NCI-H2171 (cell line): ENCODE data around the gene ACAA2.

Experiments
- DNase-seq: peaks from one replicate; lab custom pipeline; 2025; lab: John Stamatoyannopoulos, UW

ACAA2 gene, protein sequence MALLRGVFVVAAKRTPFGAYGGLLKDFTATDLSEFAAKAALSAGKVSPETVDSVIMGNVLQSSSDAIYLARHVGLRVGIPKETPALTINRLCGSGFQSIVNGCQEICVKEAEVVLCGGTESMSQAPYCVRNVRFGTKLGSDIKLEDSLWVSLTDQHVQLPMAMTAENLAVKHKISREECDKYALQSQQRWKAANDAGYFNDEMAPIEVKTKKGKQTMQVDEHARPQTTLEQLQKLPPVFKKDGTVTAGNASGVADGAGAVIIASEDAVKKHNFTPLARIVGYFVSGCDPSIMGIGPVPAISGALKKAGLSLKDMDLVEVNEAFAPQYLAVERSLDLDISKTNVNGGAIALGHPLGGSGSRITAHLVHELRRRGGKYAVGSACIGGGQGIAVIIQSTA

DNA sequence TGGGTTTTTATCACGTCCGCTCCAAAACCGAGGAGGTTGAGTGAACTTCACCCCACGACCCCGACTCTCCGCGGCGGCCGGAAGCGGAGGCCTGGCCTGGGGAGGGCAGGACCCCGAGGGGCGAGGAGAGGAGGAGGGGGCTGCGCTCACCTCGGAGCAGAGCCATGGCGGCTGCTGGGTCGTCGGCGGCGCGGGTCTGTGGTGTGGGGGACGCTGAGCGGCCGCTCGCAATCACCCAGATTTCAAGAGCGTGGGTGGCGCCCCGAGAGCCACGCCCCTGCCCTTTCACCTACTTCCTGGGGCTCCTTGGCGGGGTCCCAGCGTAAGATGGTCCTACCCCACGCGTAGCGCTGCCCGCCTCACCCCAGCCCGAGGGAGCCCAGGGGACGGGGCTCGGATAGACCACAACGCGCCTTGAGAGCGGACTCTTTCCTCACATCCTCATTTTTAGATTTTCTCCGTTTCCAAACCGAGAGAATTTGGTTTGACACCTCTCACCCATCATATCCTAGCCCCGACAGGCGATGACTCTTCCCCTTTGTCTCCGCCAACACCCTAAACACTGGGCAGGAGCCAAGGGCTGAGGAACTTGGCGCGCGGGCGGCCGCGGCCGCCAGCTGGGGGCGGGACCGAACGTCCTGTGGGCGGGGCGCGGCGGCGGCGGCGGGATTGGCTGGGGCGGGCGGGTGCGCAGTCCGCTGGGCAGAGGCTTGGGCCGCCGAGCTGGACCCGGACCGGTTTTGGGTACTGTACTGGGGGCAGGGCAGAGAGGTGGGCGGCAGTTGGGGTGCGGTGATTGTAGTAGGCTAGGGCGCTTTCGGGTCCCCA, at the start of gene ACAA2:
ACAA2 (minus strand) TSS at position 215 of the 828 bp plus-strand sequence; CDS start at position 166, 49 bp downstream.
- DNase-seq, result peak; percentile 80

DNA sequence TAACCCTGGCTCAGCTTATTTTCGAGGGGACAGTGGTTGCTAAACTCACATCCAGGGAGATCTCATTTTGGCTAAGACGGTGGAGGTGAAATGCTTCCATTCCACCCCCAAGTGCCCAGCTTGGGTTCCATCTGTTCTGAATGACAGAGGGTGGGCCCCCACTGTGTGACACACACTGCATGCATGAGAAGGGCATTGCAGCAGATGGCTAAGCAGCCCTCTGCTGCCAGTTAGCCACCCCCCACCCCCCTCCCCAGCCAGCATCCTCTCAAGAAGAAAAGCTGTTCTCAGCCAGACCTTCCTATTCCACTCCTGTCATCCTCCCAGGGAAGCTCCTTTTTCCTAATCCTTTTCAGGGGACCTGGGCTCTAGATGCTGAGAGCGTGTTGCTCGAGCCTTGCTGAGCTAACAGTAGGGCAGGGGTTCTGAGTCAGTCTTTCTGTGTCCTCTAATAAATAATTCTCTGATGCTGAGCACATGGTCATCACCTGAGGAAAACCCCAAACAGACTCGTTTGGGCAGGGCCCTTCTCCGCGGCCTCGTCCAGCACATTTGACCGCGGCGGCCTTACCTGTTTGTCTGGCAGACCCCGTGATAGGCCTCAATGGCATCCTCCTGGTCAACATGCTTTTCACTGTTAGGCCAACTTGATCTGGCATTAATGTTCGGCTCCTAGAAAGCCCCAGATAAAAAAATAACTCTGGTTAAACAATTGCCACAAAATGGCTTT, 49.5 kb upstream of the ACAA2 start:
- peak; percentile 79 for DNase-seq

DNA sequence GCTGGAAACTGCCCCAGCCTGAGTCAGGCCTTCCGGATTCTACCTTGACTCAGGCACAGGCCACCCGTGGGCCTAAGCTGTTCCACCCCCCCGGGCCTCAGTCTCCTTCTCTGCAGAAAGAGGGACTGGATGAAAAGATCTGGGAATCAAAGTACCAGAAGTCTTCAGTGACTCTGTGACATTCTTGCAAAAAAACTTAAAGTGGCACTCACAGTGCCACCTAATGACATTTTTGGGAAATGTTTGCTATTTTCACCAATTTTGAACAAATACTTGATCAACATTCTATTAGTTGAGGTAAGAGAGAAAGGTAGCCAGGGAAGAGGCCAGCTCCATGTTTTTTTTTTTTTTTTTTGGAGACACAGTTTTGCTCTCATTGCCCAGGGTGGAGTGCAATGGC, 48.3 kb upstream of the ACAA2 start:
- no peak for DNase-seq

DNA sequence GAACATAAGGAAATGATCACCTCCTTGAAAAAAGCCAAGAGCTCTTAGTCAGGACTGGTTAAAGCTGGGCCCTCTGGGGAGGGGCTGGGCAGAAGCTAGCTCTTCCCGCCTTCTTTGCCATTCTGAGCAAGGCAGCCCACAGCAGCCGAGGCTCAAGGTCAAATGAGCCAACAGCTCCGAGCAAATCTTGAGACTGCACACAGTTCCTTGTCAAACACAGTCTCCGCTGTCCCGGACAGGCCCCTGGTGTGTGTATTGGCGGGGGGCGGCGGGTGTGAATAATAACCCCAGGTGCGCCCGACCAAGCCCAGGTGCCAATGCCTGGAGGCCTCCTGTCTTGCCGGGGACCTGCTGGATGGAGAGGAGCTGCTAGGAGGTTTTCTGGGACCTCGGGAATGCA, 46.4 kb upstream of the ACAA2 start:
- no peak for DNase-seq

DNA sequence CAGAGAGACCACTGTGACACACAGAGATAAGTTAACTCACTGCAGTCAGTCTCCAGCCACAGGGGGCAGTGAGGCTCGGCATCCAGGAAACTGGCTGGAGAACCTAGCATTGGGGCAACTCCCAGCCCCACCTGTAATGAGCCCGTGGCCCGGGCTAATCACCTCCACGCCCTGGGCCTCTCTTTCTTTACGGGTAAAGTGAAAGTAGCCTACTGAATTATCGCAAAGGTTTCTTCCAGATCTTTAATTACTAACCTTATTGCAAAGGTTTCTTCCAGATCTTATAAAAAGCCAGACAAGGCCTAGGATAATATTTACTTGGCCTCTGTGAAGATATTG, 45.7 kb upstream of the ACAA2 start:
- no peak for DNase-seq

DNA sequence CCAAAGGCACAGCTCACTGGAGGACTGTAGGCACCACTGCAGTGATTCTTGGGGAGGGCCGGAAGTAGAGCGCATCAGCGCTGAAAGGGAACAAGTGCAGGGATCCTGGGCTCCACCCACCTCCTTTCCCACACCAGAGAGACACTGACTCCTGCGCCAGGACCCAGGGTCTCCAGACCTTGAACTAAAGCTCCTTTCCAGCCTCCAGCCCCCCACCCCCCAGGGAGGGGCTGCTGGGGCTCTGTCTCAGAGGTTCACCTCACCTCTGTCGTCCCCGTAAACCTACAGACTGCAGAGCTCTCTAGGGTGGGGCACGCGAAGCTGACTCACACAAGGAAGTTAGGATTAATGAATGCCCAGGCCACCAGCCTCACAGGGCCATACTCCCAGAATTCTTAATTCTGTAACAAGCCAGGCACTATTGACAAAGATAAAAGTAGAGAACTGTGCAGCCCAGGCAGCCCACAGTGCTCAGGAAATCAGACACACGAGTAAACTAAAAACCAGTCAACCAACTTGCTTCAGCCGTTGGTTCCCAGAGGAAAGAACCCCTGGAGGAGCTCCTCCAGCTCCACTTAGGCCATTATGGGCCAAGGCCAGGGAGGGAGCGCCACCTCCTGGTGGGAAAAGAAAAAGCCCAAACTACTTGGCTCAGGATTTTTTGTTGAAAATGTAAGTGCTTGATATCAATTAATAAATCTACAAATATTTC, 45.1 kb upstream of the ACAA2 start:
- DNase-seq, result peak; percentile 54

DNA sequence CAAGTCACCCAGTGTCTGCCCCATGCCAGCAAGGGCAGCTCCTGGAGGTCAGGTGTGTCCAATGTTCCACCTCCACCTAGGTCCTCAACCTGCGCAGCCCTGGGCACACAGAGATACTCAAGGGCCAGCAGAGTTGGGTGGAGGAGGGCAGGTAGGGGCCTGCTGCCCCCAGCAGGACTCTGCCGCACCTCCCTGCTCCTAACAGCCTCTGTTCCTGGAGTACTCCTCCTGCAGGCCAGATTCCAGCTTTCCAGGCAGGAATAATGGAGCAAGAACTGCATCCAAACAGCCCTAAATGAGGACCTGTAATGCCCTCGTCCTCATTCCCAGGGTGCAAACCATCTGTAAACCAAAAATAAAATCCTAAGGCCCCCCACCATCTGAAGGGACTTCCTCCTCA, 44.4 kb upstream of the ACAA2 start:
- no peak for DNase-seq

DNA sequence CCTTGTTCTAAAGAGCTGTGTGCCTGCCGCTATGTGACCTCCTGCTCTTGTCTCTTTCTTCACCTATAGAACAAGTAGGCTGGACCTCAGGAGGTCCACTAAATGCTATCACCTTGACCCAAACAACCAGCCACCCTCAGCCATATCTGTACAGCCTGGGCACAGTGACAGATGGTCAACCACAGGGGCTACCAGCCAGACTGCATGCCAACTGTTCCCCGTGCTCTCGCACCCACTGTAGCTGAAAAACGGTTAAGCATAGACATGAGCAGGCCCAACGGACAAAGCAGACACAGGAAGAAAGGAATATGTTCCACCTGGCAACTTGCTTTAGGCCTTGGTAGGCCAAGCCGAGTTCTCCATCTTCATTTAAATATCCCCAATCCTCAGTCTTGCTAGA, 43.2 kb upstream of the ACAA2 start:
- DNase-seq, result no peak

DNA sequence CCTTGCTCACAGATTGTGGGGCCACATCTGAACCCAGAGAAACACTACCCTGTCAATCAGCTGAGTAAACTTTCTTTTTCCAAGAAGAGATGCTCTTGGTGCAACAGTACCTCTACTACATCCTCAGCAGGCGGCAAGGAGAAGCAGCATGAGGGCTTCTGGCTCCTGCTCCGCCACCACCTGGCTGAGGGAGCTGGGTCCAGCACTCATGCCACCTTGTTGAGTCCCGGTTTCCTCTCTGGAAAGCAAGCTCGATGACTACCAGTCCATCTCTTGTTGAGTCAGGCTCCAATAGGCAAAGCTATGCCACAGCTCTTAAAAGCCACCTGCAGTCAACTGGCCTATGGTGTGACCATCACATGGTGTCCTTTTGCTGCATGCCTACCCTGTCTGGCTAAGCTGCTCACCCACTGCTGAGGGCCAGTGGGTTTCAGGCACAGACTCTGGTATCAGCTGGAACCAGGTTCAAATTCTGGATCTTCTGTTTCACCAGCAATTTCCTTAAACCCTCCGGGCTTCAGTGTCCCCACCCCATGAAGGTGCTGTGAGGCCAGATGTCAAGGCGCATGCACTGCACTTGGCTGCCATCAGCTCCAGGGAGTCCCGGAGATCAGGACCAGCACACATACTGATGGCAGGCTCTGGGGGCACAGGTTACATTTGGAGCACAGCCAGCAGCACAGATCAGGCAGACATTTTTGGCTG, 42.5 kb upstream of the ACAA2 start:
- peak; percentile 34 for DNase-seq

DNA sequence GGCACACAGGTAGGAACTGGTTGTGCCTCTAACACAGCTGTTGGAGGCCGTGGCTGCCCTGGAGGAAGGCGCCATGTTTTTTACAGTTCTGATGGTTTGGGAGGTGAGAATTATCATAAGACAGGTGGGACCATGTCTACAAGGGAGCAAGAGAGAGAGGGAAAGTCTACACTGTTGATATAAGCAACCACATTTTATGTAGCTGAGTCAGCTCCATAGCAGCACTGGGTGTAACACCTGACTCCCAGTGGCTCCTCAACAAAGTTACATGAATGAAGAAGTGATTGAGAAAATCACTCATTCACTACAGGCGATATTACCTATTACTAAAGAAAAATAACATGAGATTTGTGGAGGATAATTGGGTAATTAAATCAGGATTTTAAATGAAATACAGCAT, 41.3 kb upstream of the ACAA2 start:
- no peak for DNase-seq

DNA sequence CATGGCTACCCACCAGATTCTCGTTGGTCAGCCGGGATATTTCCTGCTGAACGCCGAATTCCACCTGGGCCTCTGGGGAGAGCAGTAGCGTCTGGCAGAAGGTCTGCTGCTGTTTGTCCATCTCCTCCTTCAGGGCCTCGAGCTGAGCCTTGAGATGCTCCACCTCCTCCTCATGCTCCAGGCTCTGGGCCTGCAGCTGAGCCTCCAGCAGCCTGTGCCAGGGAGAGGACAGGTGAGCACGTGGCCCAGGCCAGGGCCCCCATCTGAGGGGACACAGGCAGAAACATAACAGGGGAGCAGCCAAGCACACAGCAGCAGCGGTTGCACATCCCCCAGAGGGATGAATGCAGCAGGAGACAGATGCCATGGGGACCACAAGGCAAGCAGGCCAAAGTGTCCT, 40.1 kb upstream of the ACAA2 start:
- no peak for DNase-seq

DNA sequence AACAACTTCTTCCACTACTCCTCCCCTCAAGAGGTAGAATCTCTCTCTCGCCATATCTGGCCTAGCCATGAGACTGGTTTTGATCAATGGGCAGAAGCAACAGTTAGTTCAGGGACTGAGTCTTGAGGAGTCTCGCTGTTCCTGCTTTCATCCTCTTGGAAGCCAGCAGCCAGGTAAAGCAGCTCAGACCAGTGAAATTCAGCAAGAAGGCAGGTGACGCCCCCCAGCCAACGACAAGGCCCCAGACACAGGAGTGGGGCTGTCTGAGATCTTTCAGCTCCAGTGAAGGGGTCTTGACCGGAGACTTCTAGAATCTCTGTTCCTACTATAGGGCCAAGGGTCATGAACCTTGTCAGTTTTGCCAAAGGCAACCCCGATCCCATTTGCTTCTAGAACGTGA, 39.7 kb upstream of the ACAA2 start:
- no peak for DNase-seq

DNA sequence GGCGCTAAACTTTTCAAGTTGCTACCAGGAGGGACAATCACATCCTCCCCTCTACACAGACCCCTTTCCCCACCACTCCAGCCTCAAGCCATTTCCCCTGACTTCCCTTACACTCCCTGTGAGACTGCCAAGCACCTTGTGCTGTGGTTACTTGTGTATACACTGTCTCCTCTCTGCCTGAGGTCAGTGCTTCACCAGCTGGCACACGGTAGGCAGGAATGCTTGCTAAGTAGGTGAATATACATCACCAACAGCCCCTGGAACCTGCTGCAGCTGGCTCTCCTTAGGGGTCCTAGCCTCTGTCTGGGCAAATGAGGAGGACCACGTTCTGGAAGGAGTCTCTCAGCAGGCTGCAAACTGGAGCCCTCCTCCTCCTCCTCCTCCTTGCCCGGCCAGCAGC, 38.3 kb upstream of the ACAA2 start:
- DNase-seq, result no peak

DNA sequence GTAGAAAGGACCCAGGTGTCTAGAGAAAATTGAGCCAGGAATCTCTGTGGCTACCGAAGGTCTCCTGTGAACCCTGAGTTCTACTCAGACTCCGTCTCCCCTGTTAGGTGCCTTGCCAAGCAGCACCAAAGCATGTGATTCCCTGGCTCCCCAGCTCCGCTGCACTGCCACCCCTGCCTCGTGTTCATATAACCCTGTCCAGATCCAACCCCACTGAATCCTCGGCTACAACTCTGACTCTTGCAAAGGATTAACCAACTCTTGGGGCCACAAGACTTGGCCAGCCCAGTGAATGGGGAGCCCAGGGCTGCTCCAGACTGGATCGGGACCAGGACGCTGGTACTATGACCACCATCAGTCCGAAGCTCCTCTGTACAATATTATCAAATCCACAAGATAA, 37.3 kb upstream of the ACAA2 start:
- no peak for DNase-seq

DNA sequence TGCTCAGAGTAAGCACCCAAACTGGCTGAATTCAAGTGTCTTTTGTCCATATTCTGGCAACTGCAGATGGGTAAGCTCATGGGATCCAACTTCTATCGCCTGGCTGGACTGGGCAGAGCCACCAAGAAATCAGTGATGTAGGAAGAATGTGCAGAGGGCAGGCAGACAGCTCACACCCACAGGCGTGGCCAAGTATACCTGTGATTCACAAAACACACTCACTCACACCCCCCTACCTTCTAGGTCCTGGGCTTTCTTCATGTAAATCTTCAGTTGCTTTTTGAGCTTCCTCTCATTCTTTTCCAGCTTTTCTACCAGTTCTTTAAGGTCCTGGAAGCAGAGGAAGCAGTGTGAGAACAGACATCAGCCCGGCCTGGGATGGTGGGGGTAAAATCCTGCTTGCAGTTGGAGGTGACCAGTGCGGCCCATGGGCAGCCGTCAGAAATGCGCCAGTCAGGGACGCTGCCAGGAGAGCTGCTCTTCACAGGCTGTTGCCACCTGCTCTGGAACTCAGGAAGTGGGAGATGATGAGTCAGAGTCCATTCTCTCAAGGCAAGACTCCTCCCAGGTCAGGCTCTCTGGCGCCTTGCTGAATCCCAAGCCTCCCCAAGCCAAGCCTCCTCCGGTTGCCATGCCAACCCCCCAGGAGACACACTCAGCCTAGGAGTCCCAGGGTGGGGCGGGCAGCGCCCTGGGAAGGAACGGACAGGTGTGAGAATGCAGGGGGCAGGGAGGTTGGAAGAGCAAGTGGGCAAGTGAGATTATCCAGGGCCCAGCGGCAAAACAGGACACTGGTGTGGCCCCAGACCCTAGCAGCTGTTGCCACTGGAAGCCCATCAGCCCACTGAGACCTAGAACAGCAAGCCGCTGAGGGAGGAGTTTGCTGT, 36.2 kb upstream of the ACAA2 start:
- peak; percentile 64 for DNase-seq

DNA sequence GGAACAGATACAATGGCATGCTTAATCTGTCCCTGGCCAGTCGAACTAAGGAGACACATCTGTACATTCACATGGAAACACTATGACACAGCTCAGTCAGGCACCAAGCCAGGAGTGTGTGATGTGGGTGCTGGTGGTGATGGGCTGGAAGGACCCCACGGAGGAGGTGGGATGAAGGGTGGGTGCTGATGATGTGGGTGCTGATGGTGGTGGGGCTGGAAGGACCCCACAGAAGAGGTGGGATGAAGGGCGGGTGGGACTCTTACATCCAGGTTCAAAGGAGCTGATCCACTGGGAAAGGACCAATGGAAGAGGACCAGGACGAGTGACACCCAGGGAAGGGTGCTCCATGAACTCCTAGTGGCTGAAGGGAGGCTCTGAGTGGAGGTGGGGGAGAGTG, 34.8 kb upstream of the ACAA2 start:
- DNase-seq, result no peak

DNA sequence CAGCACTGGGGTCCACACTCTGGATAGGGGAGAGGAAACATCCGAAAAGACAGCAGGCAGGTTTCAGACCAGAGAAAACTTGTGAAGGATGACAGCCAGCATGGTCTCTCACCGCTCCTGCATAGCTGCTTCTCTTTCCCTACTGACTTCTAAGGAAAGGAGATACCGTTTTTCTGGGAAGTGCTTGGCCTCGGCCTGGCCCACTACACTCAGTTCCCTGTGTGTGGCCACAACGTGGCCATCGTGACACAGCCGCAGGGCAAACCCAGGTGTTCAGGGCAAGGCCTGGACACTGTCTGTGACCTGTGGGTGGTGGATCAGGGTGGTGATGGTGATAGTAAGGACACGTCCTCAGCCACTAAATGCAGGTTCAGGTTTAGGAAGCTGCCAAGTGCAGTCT, 34.2 kb upstream of the ACAA2 start:
- DNase-seq, result no peak

DNA sequence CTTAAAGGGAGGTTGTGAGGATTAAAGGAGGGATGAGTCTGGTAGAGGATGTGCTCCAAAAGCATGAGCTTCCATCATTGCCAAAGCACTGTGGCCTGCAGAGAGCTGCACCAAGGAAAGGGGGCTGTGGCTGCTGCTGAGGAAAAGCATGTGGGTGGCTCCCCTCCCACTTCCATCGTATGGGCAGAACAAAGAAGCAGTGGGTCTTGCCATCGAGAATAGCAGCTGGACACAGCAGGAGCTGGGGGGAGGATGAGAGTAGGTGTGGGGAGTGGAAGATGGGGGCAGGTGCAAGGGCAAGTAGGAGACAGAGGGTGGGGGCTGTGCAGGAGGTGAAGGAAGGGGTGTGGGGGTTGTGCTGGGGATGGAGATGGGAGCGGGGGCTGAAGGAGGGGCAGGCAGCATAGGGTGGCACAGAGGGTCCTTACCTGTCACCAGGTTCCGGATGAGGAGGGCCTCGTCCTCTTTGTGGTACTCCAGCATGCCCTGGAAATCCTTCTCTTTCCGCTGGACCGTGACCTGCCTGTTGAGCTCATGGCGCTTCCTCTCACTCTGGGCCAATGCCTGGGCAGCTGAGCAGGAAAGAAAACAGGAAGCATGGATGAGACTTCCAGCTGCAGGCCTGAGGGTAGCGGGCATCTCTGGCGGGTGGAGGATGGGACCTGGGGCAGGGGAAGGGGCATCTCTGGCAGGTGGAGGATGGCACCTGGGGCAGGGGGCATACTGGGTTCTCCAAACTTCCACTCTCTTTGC, 33.6 kb upstream of the ACAA2 start:
- DNase-seq, result no peak

DNA sequence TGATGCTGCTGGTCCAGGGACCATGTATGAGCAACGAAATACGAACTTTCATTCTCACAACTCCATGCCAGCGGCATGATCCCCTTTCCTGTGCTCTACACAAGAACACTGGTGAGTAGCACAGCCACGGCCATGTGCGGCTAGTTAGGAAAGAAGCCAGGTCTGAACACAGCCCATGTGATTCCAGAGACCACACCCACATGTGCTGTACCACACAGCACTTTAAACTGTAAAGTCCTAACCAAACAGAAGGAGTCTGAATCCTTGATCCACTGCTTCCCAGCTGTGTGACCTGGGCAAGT, 33.0 kb upstream of the ACAA2 start:
- no peak for DNase-seq
